GM12873 (cell line): ENCODE data around the gene ANKFN1.

Experiments
- TF ChIP-seq, protein P1 (sequence below): IDR thresholded peaks from 2 replicates; pipeline ENCODE4 v1.5.1; 2012; ENCODE audit warnings: low read depth, mild to moderate bottlenecking, moderate library complexity, low read length, control low read depth; ENCODE audit not compliant: insufficient read depth; ENCODE audit errors: missing control alignments

ANKFN1 gene, protein sequence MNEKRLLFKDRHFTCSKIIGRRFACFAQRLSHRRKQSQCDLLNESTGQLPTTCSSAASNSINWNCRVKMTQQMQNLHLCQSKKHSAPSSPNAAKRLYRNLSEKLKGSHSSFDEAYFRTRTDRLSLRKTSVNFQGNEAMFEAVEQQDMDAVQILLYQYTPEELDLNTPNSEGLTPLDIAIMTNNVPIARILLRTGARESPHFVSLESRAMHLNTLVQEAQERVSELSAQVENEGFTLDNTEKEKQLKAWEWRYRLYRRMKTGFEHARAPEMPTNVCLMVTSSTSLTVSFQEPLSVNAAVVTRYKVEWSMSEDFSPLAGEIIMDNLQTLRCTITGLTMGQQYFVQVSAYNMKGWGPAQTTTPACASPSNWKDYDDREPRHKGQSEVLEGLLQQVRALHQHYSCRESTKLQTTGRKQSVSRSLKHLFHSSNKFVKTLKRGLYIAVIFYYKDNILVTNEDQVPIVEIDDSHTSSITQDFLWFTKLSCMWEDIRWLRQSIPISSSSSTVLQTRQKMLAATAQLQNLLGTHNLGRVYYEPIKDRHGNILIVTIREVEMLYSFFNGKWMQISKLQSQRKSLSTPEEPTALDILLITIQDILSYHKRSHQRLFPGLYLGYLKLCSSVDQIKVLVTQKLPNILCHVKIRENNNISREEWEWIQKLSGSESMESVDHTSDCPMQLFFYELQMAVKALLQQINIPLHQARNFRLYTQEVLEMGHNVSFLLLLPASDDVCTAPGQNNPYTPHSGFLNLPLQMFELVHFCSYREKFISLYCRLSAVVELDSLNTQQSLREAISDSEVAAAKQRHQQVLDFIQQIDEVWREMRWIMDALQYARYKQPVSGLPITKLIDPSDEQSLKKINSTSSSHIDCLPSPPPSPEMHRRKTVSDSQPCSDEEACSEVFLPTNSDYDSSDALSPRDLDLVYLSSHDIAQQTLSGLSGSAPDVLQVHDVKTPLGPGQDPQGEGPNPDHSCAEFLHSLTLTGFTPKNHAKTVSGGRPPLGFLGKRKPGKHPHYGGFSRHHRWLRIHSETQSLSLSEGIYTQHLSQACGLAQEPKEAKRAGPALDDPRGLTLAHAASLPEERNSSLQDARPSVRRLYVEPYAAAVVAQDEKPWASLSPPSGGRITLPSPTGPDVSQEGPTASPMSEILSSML

DNA sequence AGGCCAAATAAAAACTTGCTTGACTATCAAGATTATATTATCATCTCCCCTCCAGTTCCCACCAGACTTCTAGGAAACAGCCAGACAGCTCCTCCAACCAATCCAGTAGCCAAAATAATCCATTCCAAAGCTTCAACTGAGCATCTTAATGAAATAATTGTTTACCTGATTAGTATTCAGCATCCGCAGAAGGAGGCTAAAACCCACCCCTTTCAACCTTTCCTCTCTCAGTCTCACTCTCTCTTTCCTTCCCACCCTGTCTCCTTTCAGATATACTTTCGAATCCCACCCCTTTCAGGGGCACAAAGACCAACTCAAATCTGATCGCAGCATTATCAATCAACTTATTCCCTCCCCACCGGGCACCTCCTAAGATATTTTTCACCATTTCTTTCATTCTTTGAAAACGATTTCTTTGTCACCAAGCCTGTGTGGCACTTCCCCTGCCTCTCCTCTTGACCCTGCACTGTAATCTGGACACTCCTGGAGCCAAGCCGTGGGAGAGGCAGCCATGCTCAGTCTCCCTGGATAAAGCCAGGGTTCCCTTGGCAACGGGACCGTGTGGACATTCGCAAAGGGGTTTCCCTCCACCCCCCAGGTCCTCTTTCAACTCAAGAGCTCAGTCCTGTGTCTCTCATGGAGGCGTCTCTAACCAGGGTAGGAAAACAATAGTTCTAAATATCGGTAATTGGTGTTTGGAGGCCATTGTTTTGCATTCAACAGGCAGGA, at the start of gene ANKFN1:
Gene ANKFN1 (plus strand): TSS at position 602 of the 729 bp plus-strand sequence. CDS start 59,193 bp downstream, outside the sequence.
- TF ChIP-seq, protein P1, sequence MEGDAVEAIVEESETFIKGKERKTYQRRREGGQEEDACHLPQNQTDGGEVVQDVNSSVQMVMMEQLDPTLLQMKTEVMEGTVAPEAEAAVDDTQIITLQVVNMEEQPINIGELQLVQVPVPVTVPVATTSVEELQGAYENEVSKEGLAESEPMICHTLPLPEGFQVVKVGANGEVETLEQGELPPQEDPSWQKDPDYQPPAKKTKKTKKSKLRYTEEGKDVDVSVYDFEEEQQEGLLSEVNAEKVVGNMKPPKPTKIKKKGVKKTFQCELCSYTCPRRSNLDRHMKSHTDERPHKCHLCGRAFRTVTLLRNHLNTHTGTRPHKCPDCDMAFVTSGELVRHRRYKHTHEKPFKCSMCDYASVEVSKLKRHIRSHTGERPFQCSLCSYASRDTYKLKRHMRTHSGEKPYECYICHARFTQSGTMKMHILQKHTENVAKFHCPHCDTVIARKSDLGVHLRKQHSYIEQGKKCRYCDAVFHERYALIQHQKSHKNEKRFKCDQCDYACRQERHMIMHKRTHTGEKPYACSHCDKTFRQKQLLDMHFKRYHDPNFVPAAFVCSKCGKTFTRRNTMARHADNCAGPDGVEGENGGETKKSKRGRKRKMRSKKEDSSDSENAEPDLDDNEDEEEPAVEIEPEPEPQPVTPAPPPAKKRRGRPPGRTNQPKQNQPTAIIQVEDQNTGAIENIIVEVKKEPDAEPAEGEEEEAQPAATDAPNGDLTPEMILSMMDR = no peak

- TF ChIP-seq, protein P1 = no peak
Measured at GRCh38 chr17:56108811-56109284, 44.4 kb upstream of the ANKFN1 start.

DNA sequence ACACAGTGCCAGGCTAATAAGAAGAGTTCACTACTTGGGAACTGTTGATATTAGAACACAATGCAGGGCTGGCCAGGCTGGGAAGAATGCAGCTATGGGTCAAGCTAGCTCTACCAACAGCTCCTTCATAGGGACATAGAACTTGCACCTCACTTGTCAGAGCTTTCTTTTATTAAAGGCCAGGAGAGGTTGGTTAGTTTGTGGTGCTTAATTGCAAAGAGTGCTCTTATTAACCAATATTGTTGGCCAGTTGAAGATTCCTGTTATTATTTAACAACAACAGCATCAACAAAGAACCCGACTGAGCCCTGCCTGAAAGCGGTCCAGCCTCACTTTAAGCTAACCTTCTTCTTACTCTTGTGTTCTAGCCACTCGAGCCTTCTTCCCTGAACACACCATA, 43.4 kb upstream of the ANKFN1 start:
- TF ChIP-seq, protein P1 = no peak

- TF ChIP-seq, protein P1 = no peak
Measured at GRCh38 chr17:56110463-56111135, 42.7 kb upstream of the ANKFN1 start.

GRCh38 chr17:56111706-56112485, 41.4 kb upstream of the ANKFN1 start:
- TF ChIP-seq, protein P1 = no peak

DNA sequence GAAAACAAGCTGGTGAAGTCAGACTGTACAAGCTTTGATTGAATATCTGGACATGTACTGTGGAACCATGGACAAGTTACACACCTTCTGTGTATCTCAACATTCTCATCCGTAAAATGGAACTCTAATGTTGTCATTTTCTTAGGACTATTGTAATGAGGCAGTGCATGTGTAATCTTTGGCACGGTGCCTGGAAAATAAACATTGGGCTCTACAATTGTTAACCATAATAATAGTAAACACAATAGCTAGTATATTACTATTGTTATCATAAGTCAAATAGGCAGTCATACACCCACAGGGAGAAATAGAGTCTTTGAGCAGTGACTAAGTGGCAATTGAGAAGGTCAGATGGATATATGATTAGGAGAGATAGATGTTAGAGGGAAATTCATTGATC, 39.8 kb upstream of the ANKFN1 start:
- TF ChIP-seq, protein P1 = no peak
